K562 (cell line): ENCODE data around the gene GPSM3. TPM values are rescaled to one million over a fixed set of nuclear protein-coding genes. Genes with fewer than 3 reads are reported as not detected.
A peak's percentile ranks its signal among the peaks of the same experiment; 100 is the strongest.

Experiments
- ADNP ChIP-seq: fragments of 200-800 bp; sonication (Bioruptor generic); IDR thresholded peaks from 2 replicates; pipeline ENCODE4 v1.6.1; 2016; ENCODE audit warnings: missing genetic modification characterization, missing compliant biosample characterization
- BHLHE40 ChIP-seq: IDR thresholded peaks from 2 replicates; pipeline ENCODE4 v1.6.1; 2011; ENCODE audit warnings: low read length, improper control_type of control experiment
- CBX8 ChIP-seq: fragments of 200-600 bp; sonication (generic); IDR thresholded peaks from 2 replicates; pipeline ENCODE4 v1.6.1; 2012; ENCODE audit warnings: borderline replicate concordance, mixed run types, low read depth, mild to moderate bottlenecking, moderate library complexity, mixed read lengths, low read length, control low read depth, inconsistent platforms; ENCODE audit not compliant: poor library complexity, severe bottlenecking; ENCODE audit errors: extremely low read depth
- DDX20 ChIP-seq: fragments of 450-650 bp; IDR thresholded peaks from 2 replicates; pipeline ENCODE4 v1.6.1; 2016; ENCODE audit warnings: missing genetic modification characterization, low read depth, mild to moderate bottlenecking, missing compliant biosample characterization, moderate library complexity
- ELF2 ChIP-seq: fragments of 250-450 bp; sonication (Bioruptor Pico); IDR thresholded peaks from 2 replicates; pipeline ENCODE4 v1.5.0; 2021; ENCODE audit warnings: mild to moderate bottlenecking
- GABPB1 ChIP-seq: sonication (generic); formaldehyde crosslinking; IDR thresholded peaks from 2 replicates; pipeline ENCODE4 v1.8.0; 2022; ENCODE audit warnings: mild to moderate bottlenecking, missing genetic modification reagents
- HCFC1 ChIP-seq: IDR thresholded peaks from 2 replicates; pipeline ENCODE4 v1.6.1; 2012; ENCODE audit warnings: low read depth, low read length, improper control_type of control experiment
- HDAC2 ChIP-seq: fragments of 450-650 bp; IDR thresholded peaks from 2 replicates; pipeline ENCODE4 v1.6.1; 2016; ENCODE audit warnings: mild to moderate bottlenecking
- HEY1 ChIP-seq: fragments of 250-450 bp; sonication (Bioruptor Pico); IDR thresholded peaks from 2 replicates; pipeline ENCODE4 v1.5.0; 2020; ENCODE audit warnings: mild to moderate bottlenecking, moderate library complexity, borderline replicate concordance
- HNRNPLL ChIP-seq: fragments of 200-400 bp; formaldehyde crosslinking; IDR thresholded peaks from 2 replicates; pipeline ENCODE4 v1.6.1; 2017; ENCODE audit warnings: low read length, low read depth, mild to moderate bottlenecking; ENCODE audit not compliant: poor library complexity, severe bottlenecking
- MEIS2 ChIP-seq: fragments of 450-650 bp; IDR thresholded peaks from 2 replicates; pipeline ENCODE4 v1.6.1; 2014; ENCODE audit warnings: mild to moderate bottlenecking; ENCODE audit not compliant: partially characterized antibody
- NCOR1 ChIP-seq: fragments of 450-650 bp; IDR thresholded peaks from 2 replicates; pipeline ENCODE4 v1.6.1; 2016; ENCODE audit warnings: mild to moderate bottlenecking, moderate library complexity
- OTX1 ChIP-seq: fragments of 450-650 bp; formaldehyde crosslinking; IDR thresholded peaks from 2 replicates; pipeline ENCODE4 v1.4.0; 2022; ENCODE audit warnings: mild to moderate bottlenecking
- RFX1 ChIP-seq: fragments of 450-650 bp; IDR thresholded peaks from 2 replicates; pipeline ENCODE4 v1.6.1; 2016; ENCODE audit warnings: mild to moderate bottlenecking, moderate library complexity
- RNF2 ChIP-seq: sonication (generic); IDR thresholded peaks from 2 replicates; pipeline ENCODE4 v1.6.1; 2016
- ZC3H4 ChIP-seq: sonication (generic); formaldehyde crosslinking; IDR thresholded peaks from 2 replicates; pipeline ENCODE4 v1.9.0; 2021; ENCODE audit warnings: missing genetic modification reagents, borderline replicate concordance
- ZKSCAN3 ChIP-seq: fragments of 250-450 bp; sonication (Bioruptor Pico); IDR thresholded peaks from 2 replicates; pipeline ENCODE4 v1.4.0; 2020
- ZNF121 ChIP-seq: sonication (generic); formaldehyde crosslinking; conservative IDR thresholded peaks from 2 replicates; pipeline ENCODE4 v1.8.0; 2022; ENCODE audit warnings: missing genetic modification reagents
- ZNF174 ChIP-seq: fragments of 250-450 bp; sonication (Bioruptor Pico); IDR thresholded peaks from 2 replicates; pipeline ENCODE4 v1.4.0; 2020; ENCODE audit warnings: mild to moderate bottlenecking
- ZNF384 ChIP-seq: IDR thresholded peaks from 2 replicates; pipeline ENCODE4 v1.6.1; 2012; ENCODE audit warnings: low read depth, low read length, improper control_type of control experiment
- ZNF766 ChIP-seq: fragments of 200-800 bp; sonication (Bioruptor generic); conservative IDR thresholded peaks from 2 replicates; pipeline ENCODE4 v1.6.1; 2016; ENCODE audit warnings: missing genetic modification characterization, missing compliant biosample characterization
- polyA plus RNA-seq, 8 experiments: library from polyadenylated mRNA; depleted of rRNA in 4 of 8; stranded (reverse) in 5 of 8; unstranded in 3 of 8; fragments of >200 nt; fragmentation: Nextera tagmentation in 2 of 8; fragmentation: Illumina TruSeq in 1 of 8; extraction: Ambion mirVana in 2 of 8; extraction: Trizol in 1 of 8; gene quantifications; 2 replicates each; pipeline versions ENCODE4 v1.2.1 to v1.2.3, GENCODE V29; 2011 to 2014; ENCODE audit warnings: inconsistent platforms in 1 of 8, missing spikeins in 1 of 8
- total RNA-seq, 7 experiments: library from RNA; depleted of rRNA in 6 of 7; stranded (reverse); fragments of >200 nt in 6 of 7; fragmentation: Illumina TruSeq in 2 of 7; extraction: Trizol in 2 of 7; gene quantifications; 2 replicates each; pipeline versions ENCODE4 v1.2.1 to v1.2.3, GENCODE V29; 2011 to 2021; ENCODE audit warnings: low replicate concordance in 1 of 7
- TF ChIP-seq, protein P1 (sequence below): sonication (generic); formaldehyde crosslinking; IDR thresholded peaks from 2 replicates; pipeline ENCODE4 v1.8.0; 2022; ENCODE audit warnings: mild to moderate bottlenecking, missing genetic modification reagents
- TF ChIP-seq, protein P2 (sequence below), 2 experiments: fragments of 450-650 bp; IDR thresholded peaks; 2 replicates each; pipeline ENCODE4 v1.6.1; 2016
- TF ChIP-seq, protein P3 (sequence below): IDR thresholded peaks from 3 replicates; pipeline ENCODE4 v1.6.1; 2011; ENCODE audit warnings: borderline replicate concordance, mild to moderate bottlenecking, moderate library complexity; ENCODE audit not compliant: insufficient read length; ENCODE audit errors: extremely low read depth

The GPSM3 gene
- total and polyA plus RNA-seq, 9 of the 15 experiments (the other 6 are each of a cell fraction or from before 2014, with no cell fraction given) = 5.3 to 42.6 (median 24.4) TPM

DNA sequence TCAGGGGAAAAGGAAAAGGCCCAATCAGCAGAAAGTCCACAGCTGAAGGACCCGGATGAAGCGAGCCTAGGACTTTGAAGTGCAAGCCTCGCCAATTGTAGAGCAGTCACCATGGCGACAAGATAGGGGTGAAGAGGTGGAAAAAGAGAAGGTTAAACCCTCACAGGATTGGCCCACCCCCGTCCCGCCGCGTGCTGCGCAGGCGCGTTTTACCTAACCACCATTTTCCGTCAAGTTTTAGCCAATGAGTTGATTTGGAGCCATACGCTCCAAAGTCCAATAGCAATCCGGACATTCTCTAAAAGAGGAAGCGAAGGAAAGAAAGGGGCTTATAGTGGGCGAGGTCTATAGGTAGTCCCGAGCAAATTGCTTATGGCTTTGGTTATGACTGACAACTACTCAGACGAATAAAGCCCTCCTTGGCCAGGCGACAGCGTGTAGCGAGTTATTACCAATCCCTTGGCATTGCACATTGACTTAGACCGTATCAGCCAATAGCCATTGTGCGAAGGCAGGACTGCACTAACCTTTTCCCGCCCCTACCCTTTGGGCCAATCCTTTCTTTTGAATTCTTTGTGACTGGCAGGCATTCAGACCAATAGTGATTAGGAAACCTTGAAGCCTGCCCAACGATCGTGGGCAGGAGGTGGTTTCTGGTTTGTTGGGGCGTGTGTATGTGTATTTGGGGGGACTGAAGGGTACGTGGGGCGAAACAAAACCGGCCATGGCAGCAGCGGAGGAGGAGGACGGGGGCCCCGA, 14.5 kb downstream of the GPSM3 start, which contains the start of gene RNF5 (continued):
- TF ChIP-seq NCOR1 (no peak), ZNF766 (CRISPR knock-in tag) (peak; percentile 87; the same call in 1 of the 2 replicates), RNF2 (peak; percentile 55; the same call in 1 of the 2 replicates), HCFC1 (peak; percentile 8; the same call in 1 of the 2 replicates), ELF2 (CRISPR knock-in tag) (no peak), HEY1 (CRISPR knock-in tag) (no peak), ADNP (tag) (no peak), CBX8 (no peak), ZC3H4 (CRISPR knock-in tag) (no peak), ZNF121 (no peak), BHLHE40 (peak; percentile 2; the same call in 1 of the 2 replicates), HDAC2 (no peak), GABPB1 (CRISPR knock-in tag) (peak; percentile 63; the same call in 1 of the 2 replicates), ZNF174 (CRISPR knock-in tag) (no peak), ZNF384 (no peak), MEIS2 (peak; percentile 73), HNRNPLL (peak; percentile 82), DDX20 (tag) (no peak), ZKSCAN3 (CRISPR knock-in tag) (no peak), RFX1 (peak; percentile 99), OTX1 (CRISPR knock-in tag) (0 out of 2 replicates have a peak, but pooled peaks have one; percentile 27)
- TF ChIP-seq, protein P1, sequence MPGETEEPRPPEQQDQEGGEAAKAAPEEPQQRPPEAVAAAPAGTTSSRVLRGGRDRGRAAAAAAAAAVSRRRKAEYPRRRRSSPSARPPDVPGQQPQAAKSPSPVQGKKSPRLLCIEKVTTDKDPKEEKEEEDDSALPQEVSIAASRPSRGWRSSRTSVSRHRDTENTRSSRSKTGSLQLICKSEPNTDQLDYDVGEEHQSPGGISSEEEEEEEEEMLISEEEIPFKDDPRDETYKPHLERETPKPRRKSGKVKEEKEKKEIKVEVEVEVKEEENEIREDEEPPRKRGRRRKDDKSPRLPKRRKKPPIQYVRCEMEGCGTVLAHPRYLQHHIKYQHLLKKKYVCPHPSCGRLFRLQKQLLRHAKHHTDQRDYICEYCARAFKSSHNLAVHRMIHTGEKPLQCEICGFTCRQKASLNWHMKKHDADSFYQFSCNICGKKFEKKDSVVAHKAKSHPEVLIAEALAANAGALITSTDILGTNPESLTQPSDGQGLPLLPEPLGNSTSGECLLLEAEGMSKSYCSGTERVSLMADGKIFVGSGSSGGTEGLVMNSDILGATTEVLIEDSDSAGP (CRISPR knock-in tag) = no peak
- TF ChIP-seq, protein P2, sequence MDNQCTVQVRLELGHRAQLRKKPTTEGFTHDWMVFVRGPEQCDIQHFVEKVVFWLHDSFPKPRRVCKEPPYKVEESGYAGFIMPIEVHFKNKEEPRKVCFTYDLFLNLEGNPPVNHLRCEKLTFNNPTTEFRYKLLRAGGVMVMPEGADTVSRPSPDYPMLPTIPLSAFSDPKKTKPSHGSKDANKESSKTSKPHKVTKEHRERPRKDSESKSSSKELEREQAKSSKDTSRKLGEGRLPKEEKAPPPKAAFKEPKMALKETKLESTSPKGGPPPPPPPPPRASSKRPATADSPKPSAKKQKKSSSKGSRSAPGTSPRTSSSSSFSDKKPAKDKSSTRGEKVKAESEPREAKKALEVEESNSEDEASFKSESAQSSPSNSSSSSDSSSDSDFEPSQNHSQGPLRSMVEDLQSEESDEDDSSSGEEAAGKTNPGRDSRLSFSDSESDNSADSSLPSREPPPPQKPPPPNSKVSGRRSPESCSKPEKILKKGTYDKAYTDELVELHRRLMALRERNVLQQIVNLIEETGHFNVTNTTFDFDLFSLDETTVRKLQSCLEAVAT (IDR thresholded peaks at IDR 0.05) = peak in 1 of 2 experiments; percentile 94; a peak in 2 of 4 replicates
- TF ChIP-seq, protein P3, sequence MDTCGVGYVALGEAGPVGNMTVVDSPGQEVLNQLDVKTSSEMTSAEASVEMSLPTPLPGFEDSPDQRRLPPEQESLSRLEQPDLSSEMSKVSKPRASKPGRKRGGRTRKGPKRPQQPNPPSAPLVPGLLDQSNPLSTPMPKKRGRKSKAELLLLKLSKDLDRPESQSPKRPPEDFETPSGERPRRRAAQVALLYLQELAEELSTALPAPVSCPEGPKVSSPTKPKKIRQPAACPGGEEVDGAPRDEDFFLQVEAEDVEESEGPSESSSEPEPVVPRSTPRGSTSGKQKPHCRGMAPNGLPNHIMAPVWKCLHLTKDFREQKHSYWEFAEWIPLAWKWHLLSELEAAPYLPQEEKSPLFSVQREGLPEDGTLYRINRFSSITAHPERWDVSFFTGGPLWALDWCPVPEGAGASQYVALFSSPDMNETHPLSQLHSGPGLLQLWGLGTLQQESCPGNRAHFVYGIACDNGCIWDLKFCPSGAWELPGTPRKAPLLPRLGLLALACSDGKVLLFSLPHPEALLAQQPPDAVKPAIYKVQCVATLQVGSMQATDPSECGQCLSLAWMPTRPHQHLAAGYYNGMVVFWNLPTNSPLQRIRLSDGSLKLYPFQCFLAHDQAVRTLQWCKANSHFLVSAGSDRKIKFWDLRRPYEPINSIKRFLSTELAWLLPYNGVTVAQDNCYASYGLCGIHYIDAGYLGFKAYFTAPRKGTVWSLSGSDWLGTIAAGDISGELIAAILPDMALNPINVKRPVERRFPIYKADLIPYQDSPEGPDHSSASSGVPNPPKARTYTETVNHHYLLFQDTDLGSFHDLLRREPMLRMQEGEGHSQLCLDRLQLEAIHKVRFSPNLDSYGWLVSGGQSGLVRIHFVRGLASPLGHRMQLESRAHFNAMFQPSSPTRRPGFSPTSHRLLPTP = no peak
